Panc1 (cell line): Measurements from ENCODE around the gene PSD4. TPM values are rescaled to one million over a fixed set of nuclear protein-coding genes. Genes with fewer than 3 reads are reported as not detected.

Experiments
- ATAC-seq: fragments of 200-7000 bp; cut with Tn5 transposase; 2 replicates; pipeline ENCODE4 v1.9.1; 2020; ENCODE audit warnings: mild to moderate bottlenecking, moderate library complexity
- BruUV-seq: library from RNA; stranded (reverse); fragments of 400-500 nt; replicated peaks from 2 replicates; lab custom pipeline; 2021; lab: Mats Ljungman, UMichigan
- CTCF ChIA-PET: fragments of 300-600 bp; sonication (Branson Sonifier 250); formaldehyde crosslinking; loops from one replicate; lab custom pipeline; 2022; ENCODE audit warnings: antibody characterized with exemption; lab: Charles Lee
- POLR2A ChIA-PET: fragments of 300-600 bp; sonication (Branson Sonifier 250); formaldehyde crosslinking; loops from one replicate; lab custom pipeline; 2022; ENCODE audit warnings: antibody characterized with exemption; lab: Charles Lee
- DNase-seq: peaks from one replicate; pipeline ENCODE4 v3.0.0-alpha.2; 2010; ENCODE audit warnings: low read depth, low spot score
- H3K27ac ChIP-seq: 2 replicates; pipeline ENCODE4 v1.5.1; 2011; ENCODE audit warnings: mild to moderate bottlenecking, low read length, inconsistent platforms
- H3K27me3 ChIP-seq: fragments of 200-500 bp; sonication (Bioruptor generic); 2 replicates; pipeline ENCODE4 v1.6.0; 2014; ENCODE audit warnings: low read length, inconsistent platforms; ENCODE audit not compliant: control insufficient read depth, insufficient read depth
- H3K36me3 ChIP-seq: fragments of 200-500 bp; sonication (Bioruptor generic); 2 replicates; pipeline ENCODE4 v1.5.1; 2014; ENCODE audit warnings: inconsistent platforms, mild to moderate bottlenecking, low read length, moderate library complexity; ENCODE audit not compliant: control insufficient read depth, insufficient read depth
- H3K4me1 ChIP-seq: 2 replicates; pipeline ENCODE4 v1.5.1; 2011; ENCODE audit warnings: inconsistent platforms, mild to moderate bottlenecking, low read length, moderate library complexity; ENCODE audit not compliant: control insufficient read depth, insufficient read depth
- H3K4me3 ChIP-seq, 2 experiments: 2 replicates each; pipeline ENCODE4 v1.5.1; 2011 to 2012; ENCODE audit warnings: low read depth in 2 of 2, low read length in 2 of 2, mild to moderate bottlenecking in 2 of 2, inconsistent platforms in 1 of 2, moderate library complexity in 1 of 2
- H3K9me3 ChIP-seq: fragments of 200-500 bp; sonication (Bioruptor generic); 2 replicates; pipeline ENCODE4 v1.5.1; 2014; ENCODE audit warnings: low read depth, mild to moderate bottlenecking, inconsistent platforms, low read length, moderate library complexity; ENCODE audit not compliant: control insufficient read depth, insufficient read depth
- POLR2AphosphoS5 ChIP-seq: IDR thresholded peaks from 2 replicates; pipeline ENCODE4 v1.6.1; 2012; ENCODE audit warnings: mild to moderate bottlenecking, low read depth, low read length, moderate library complexity
- SIN3A ChIP-seq: IDR thresholded peaks from 2 replicates; pipeline ENCODE4 v1.6.1; 2012; ENCODE audit warnings: low read depth, mild to moderate bottlenecking, low read length, moderate library complexity, borderline replicate concordance; ENCODE audit not compliant: insufficient read depth
- TCF7L2 ChIP-seq: IDR thresholded peaks from 2 replicates; pipeline ENCODE4 v1.6.1; 2011; ENCODE audit warnings: mild to moderate bottlenecking, low read depth, low read length, inconsistent platforms
- in situ Hi-C: cut with HindIII; loops from 2 replicates; pipeline ENCODE4 v1.10.0; 2016; ENCODE audit warnings: low sequenced_read_pairs, low pct_unique_long_range_greater_than_20kb
- intact Hi-C: fragments of 100-400 bp; cut with micrococcal nuclease; formaldehyde crosslinking; loops from one replicate; pipeline ENCODE4 v1.10.0; 2022; ENCODE audit not compliant: unreplicated experiment
- total RNA-seq: library from RNA; stranded (reverse); gene quantifications from one replicate; pipeline ENCODE4 v1.2.1, GENCODE V29; 2021; ENCODE audit not compliant: unreplicated experiment
- TF ChIP-seq, protein P1 (sequence below): fragments of 450-650 bp; IDR thresholded peaks from 2 replicates; pipeline ENCODE4 v1.5.1; 2017; ENCODE audit warnings: mild to moderate bottlenecking
- TF ChIP-seq, protein P2 (sequence below), 2 experiments: IDR thresholded peaks; 2 replicates each; pipeline ENCODE4 v1.6.1; 2011 to 2012; ENCODE audit warnings: low read depth in 2 of 2, control low read depth in 1 of 2, low read length in 1 of 2, mild to moderate bottlenecking in 1 of 2, moderate library complexity in 1 of 2; ENCODE audit not compliant: insufficient read depth in 1 of 2

PSD4 gene
- total RNA-seq, 1 experiment from 2014 or later = 3.6 TPM

DNA sequence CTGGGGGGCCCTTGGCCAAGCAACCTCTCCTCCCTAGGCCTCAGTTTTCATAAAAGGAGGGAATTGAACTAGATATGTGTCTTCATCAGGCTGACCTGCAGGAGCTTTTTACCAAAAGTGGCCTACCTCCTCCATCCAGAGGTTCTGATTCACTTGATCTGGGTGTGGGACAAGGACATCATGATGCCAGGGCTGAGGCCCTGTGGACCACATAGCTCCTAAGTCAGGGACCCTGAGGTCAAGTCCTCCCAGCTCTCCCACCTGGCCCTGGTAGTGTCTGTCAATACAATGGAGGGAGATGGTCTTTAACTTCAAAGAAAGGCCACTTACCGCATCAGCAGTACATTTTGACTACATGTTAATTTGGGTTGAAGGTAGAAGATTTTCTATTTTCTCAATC is 35.9 kb upstream of the PSD4 start:
- H3K27me3 ChIP-seq = no peaks in the 10 kb centered on the region; the same call in 1 of the 2 replicates
- BruUV-seq = no TSS peak
- no peaks in the 10 kb centered on the region for H3K36me3 ChIP-seq
- in situ Hi-C loops (no loop called here), intact Hi-C loops (loop anchor here (5.0 kb wide), 3 partner anchors 64 to 254 kb away; no protein-coding TSS in a partner anchor)
- TF ChIP-seq, protein P1, sequence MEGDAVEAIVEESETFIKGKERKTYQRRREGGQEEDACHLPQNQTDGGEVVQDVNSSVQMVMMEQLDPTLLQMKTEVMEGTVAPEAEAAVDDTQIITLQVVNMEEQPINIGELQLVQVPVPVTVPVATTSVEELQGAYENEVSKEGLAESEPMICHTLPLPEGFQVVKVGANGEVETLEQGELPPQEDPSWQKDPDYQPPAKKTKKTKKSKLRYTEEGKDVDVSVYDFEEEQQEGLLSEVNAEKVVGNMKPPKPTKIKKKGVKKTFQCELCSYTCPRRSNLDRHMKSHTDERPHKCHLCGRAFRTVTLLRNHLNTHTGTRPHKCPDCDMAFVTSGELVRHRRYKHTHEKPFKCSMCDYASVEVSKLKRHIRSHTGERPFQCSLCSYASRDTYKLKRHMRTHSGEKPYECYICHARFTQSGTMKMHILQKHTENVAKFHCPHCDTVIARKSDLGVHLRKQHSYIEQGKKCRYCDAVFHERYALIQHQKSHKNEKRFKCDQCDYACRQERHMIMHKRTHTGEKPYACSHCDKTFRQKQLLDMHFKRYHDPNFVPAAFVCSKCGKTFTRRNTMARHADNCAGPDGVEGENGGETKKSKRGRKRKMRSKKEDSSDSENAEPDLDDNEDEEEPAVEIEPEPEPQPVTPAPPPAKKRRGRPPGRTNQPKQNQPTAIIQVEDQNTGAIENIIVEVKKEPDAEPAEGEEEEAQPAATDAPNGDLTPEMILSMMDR = no peak
- TF ChIP-seq SIN3A (no peak), TCF7L2 (no peak), POLR2AphosphoS5 (no peak)
- TF ChIP-seq, protein P2, sequence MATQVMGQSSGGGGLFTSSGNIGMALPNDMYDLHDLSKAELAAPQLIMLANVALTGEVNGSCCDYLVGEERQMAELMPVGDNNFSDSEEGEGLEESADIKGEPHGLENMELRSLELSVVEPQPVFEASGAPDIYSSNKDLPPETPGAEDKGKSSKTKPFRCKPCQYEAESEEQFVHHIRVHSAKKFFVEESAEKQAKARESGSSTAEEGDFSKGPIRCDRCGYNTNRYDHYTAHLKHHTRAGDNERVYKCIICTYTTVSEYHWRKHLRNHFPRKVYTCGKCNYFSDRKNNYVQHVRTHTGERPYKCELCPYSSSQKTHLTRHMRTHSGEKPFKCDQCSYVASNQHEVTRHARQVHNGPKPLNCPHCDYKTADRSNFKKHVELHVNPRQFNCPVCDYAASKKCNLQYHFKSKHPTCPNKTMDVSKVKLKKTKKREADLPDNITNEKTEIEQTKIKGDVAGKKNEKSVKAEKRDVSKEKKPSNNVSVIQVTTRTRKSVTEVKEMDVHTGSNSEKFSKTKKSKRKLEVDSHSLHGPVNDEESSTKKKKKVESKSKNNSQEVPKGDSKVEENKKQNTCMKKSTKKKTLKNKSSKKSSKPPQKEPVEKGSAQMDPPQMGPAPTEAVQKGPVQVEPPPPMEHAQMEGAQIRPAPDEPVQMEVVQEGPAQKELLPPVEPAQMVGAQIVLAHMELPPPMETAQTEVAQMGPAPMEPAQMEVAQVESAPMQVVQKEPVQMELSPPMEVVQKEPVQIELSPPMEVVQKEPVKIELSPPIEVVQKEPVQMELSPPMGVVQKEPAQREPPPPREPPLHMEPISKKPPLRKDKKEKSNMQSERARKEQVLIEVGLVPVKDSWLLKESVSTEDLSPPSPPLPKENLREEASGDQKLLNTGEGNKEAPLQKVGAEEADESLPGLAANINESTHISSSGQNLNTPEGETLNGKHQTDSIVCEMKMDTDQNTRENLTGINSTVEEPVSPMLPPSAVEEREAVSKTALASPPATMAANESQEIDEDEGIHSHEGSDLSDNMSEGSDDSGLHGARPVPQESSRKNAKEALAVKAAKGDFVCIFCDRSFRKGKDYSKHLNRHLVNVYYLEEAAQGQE (IDR thresholded peaks at IDR 0.05; ENCODE audit: insufficient read depth in 1 of 2, low read depth in 2 of 2, low read length in 1 of 2) = no peak
- POLR2A ChIA-PET = interaction anchor here (0.6 kb wide), 1 partner anchor 124 kb away, joined by 3 read pairs; no protein-coding TSS in a partner anchor
- no peak overlapping the region for H3K27ac ChIP-seq
- CTCF ChIA-PET = interaction anchor here (0.7 to 2.8 kb wide), 16 partner anchors 27 to 621 kb away, joined by 3 to 34 read pairs (median 4); no protein-coding TSS in a partner anchor
- no peaks in the 10 kb centered on the region for H3K9me3 ChIP-seq
- ATAC-seq (no peak), DNase-seq (no peak)
- H3K4me1 ChIP-seq = no peaks in the 10 kb centered on the region
- H3K4me3 ChIP-seq = no peak overlapping the region

DNA sequence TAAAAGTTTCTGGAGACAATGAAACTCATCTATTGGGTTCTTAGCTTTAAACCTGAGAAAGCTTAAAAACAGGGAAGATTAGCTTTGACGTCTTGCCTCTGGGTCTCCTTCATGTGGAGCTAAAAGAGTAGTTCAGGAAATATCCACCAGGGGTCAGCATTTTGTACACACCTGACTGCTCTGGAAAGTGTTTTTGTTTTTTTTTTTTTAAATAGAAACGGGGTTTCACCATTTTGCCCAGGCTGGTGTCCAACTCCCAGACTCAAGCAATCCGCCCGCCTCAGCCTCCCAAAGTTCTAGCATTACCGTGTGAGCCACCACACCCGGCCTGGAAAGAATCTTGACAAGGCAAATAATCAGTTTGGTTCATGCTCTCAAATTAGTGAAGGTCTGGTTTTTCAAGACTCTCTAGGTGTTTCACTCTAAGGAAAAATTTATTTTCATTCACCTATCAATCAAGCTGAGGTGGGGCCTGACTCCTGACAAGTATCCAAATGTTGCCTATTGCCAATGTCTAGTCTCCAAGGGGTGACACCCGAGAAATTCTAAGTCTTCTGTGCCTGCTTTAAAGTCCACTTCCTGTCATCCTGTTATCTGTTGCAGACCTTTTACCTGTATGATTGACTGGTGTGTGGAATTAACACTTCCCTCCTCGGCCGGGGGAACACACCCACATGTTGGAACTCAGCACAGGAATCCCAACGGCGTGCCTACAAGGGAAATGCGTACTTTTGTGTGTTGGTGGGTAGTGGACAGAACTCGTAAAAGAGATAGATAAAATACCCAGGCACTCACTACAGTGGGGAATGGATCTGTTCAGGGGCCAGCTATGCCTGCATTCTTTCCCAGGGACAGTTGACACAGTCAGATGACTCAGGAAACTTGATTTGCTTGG is 35.1 kb upstream of the PSD4 start:
- Histone ChIP-seq H3K4me3 (no peak overlapping the region), H3K27ac (no peak overlapping the region)
- ATAC-seq = peak; percentile 64; the same call in 1 of the 2 replicates

More for the DNA sequence above, 35.1 kb upstream of the PSD4 start:
- TF ChIP-seq SIN3A = no peak
- TF ChIP-seq, protein P1 = peak; percentile 87
- ChIA-PET POLR2A (interaction anchor here (0.6 kb wide), 1 partner anchor 124 kb away, joined by 3 read pairs; no protein-coding TSS in a partner anchor), CTCF (interaction anchor here (0.7 to 2.8 kb wide), 16 partner anchors 27 to 620 kb away, joined by 3 to 34 read pairs (median 4); no protein-coding TSS in a partner anchor)
- DNase-seq = no peak
- Histone ChIP-seq H3K36me3 (no peaks in the 10 kb centered on the region), H3K4me1 (no peaks in the 10 kb centered on the region), H3K9me3 (no peaks in the 10 kb centered on the region), H3K27me3 (no peaks in the 10 kb centered on the region; the same call in 1 of the 2 replicates)
- intact Hi-C loops (loop anchor here (5.0 kb wide), 3 partner anchors 64 to 254 kb away; no protein-coding TSS in a partner anchor), in situ Hi-C loops (no loop called here)
- BruUV-seq = no TSS peak
